Tibial artery (tissue), 4 donors: ENCODE results near the gene ST8SIA6.

Experiments
- DNase-seq, 2 donors: peaks; one replicate each; pipeline ENCODE4 v3.0.0-alpha.2; 2019
- H3K27ac ChIP-seq, 2 donors: fragments of 200-600 bp; sonication (generic) in 1 of 2; 1 replicate in 1 of 2; 2 replicates in 1 of 2; pipeline ENCODE4 v1.5.1; 2018 to 2019; ENCODE audit warnings: mild to moderate bottlenecking in 1 of 2
- H3K27me3 ChIP-seq, 2 donors: fragments of 200-600 bp; sonication (generic) in 1 of 2; one replicate each; pipeline versions ENCODE4 v1.5.1 to v1.6.0; 2016 to 2019
- H3K36me3 ChIP-seq, 3 donors: fragments of 200-600 bp; sonication (generic) in 2 of 3; one replicate each; pipeline ENCODE4 v1.5.1; 2016 to 2019; ENCODE audit warnings: mild to moderate bottlenecking in 2 of 3
- H3K4me1 ChIP-seq, 4 donors: fragments of 200-600 bp; sonication (generic) in 2 of 4; 1 replicate in 3 of 4; 2 replicates in 1 of 4; pipeline ENCODE4 v1.5.1; 2016 to 2019
- H3K4me3 ChIP-seq, 2 donors: fragments of 200-600 bp; sonication (generic) in 1 of 2; 1 replicate in 1 of 2; 2 replicates in 1 of 2; pipeline ENCODE4 v1.5.1; 2018 to 2019; ENCODE audit warnings: mild to moderate bottlenecking in 2 of 2
- H3K9me3 ChIP-seq, 3 donors: fragments of 200-600 bp; sonication (generic) in 1 of 3; one replicate each; pipeline ENCODE4 v1.5.1; 2016 to 2019
- CTCF ChIP-seq, 2 experiments: fragments of 200-600 bp in 1 of 2; fragments of 450-650 bp in 1 of 2; IDR thresholded peaks; one replicate each; pipeline ENCODE4 v1.5.1; 2017 to 2019; ENCODE audit warnings: antibody characterized with exemption in 2 of 2, mild to moderate bottlenecking in 1 of 2, moderate library complexity in 1 of 2
- intact Hi-C: fragments of 100-400 bp; cut with DNase I; formaldehyde crosslinking; loops from one replicate; pipeline ENCODE4 v1.15.0; 2023; ENCODE audit warnings: low total_unique reads

The ST8SIA6 gene

GRCh38 chr10:17276756-17277424 is 177.5 kb downstream of the ST8SIA6 start:
- no peak overlapping the region for H3K4me3 ChIP-seq
- no peaks in the 10 kb centered on the region for H3K27me3 ChIP-seq
- H3K27ac ChIP-seq, result no peak overlapping the region
- DNase-seq, result no peak
- H3K9me3 ChIP-seq, result peaks cover 0 to 8% (median 0%) of the 10 kb centered on the region in 3 donors
- TF ChIP-seq CTCF (IDR thresholded peaks at IDR 0.05), result no peak
- no peaks in the 10 kb centered on the region for H3K36me3 ChIP-seq
- H3K4me1 ChIP-seq, result no peaks in the 10 kb centered on the region
- intact Hi-C loops, result no loop called here

GRCh38 chr10:17273403-17273802 is 181.0 kb downstream of the ST8SIA6 start:
- Histone ChIP-seq H3K27ac (no peak overlapping the region), H3K4me3 (no peak overlapping the region), H3K9me3 (peaks cover 0 to 8% (median 0%) of the 10 kb centered on the region in 3 donors), H3K27me3 (no peaks in the 10 kb centered on the region), H3K36me3 (no peaks in the 10 kb centered on the region), H3K4me1 (no peaks in the 10 kb centered on the region)
- TF ChIP-seq CTCF (IDR thresholded peaks at IDR 0.05), result no peak
- DNase-seq, result no peak
- intact Hi-C loops, result no loop called here

- Histone ChIP-seq H3K4me3 (no peak overlapping the region), H3K4me1 (no peaks in the 10 kb centered on the region), H3K9me3 (peaks cover 0 to 8% (median 0%) of the 10 kb centered on the region in 3 donors), H3K27me3 (no peaks in the 10 kb centered on the region), H3K36me3 (no peaks in the 10 kb centered on the region), H3K27ac (no peak overlapping the region)
- DNase-seq, result no peak
- TF ChIP-seq CTCF (IDR thresholded peaks at IDR 0.05), result no peak
- intact Hi-C loops, result no loop called here
Observed at GRCh38 chr10:17272648-17273047, 181.7 kb downstream of the ST8SIA6 start.
